HepG2 (cell line): Measurements from ENCODE around the gene USP7. TPM values are rescaled to one million over a fixed set of nuclear protein-coding genes. Genes with fewer than 3 reads are reported as not detected.

Experiments used
- FOXO4 ChIP-seq: sonication (generic); formaldehyde crosslinking; conservative IDR thresholded peaks from 2 replicates; pipeline ENCODE4 v1.8.1; 2023; ENCODE audit warnings: missing genetic modification reagents
- HHEX ChIP-seq: IDR thresholded peaks from 2 replicates; pipeline ENCODE4 v1.6.1; 2016; ENCODE audit warnings: control low read depth
- MAFK ChIP-seq, 2 experiments: IDR thresholded peaks in 1 of 2; conservative IDR thresholded peaks in 1 of 2; 2 replicates each; pipeline ENCODE4 v1.6.1; 2011; ENCODE audit warnings: improper control_type of control experiment in 2 of 2, low read length in 2 of 2
- POLR2AphosphoS5 ChIP-seq: IDR thresholded peaks from 2 replicates; pipeline ENCODE4 v1.6.1; 2012; ENCODE audit warnings: low read depth, low read length
- PRMT3 ChIP-seq: sonication (generic); formaldehyde crosslinking; IDR thresholded peaks from 2 replicates; pipeline ENCODE4 v1.8.1; 2022; ENCODE audit warnings: low read depth, mild to moderate bottlenecking, moderate library complexity, missing genetic modification reagents, borderline replicate concordance
- RNF219 ChIP-seq: sonication (generic); formaldehyde crosslinking; IDR thresholded peaks from 2 replicates; pipeline ENCODE4 v1.5.0; 2020; ENCODE audit warnings: mild to moderate bottlenecking, missing genetic modification reagents
- SNRNP70 ChIP-seq: fragments of 200-400 bp; formaldehyde crosslinking; IDR thresholded peaks from 2 replicates; pipeline ENCODE4 v1.6.1; 2017; ENCODE audit warnings: mild to moderate bottlenecking, low read depth, low read length, moderate library complexity
- SSRP1 ChIP-seq: IDR thresholded peaks from 2 replicates; pipeline ENCODE4 v1.6.1; 2016; ENCODE audit warnings: control low read depth
- STAT5B ChIP-seq: sonication (generic); formaldehyde crosslinking; IDR thresholded peaks from 2 replicates; pipeline ENCODE4 v1.4.0; 2020; ENCODE audit warnings: missing genetic modification reagents
- TEAD3 ChIP-seq: optimal IDR thresholded peaks from 2 replicates; pipeline ENCODE3; 2016; ENCODE audit warnings: borderline replicate concordance
- ZNF20 ChIP-seq: sonication (generic); formaldehyde crosslinking; IDR thresholded peaks from 2 replicates; pipeline ENCODE4 v1.4.0; 2020; ENCODE audit warnings: mild to moderate bottlenecking, moderate library complexity, missing genetic modification reagents
- ZNF382 ChIP-seq: sonication (generic); formaldehyde crosslinking; IDR thresholded peaks from 2 replicates; pipeline ENCODE4 v1.5.0; 2020; ENCODE audit warnings: missing genetic modification reagents, mild to moderate bottlenecking, borderline replicate concordance
- ZNF720 ChIP-seq: sonication (generic); formaldehyde crosslinking; IDR thresholded peaks from 2 replicates; pipeline ENCODE4 v1.4.0; 2020; ENCODE audit warnings: missing genetic modification reagents
- ZSCAN31 ChIP-seq: sonication (generic); formaldehyde crosslinking; IDR thresholded peaks from 2 replicates; pipeline ENCODE4 v1.5.0; 2020; ENCODE audit warnings: low read depth, mild to moderate bottlenecking, missing genetic modification reagents
- polyA plus RNA-seq, 8 experiments: library from polyadenylated mRNA; depleted of rRNA in 3 of 8; stranded (reverse) in 7 of 8; unstranded in 1 of 8; fragments of >200 nt; fragmentation: Illumina TruSeq in 4 of 8; extraction: Trizol in 4 of 8; gene quantifications; 2 replicates each; pipeline versions ENCODE4 v1.2.1 to v1.2.3, GENCODE V29; 2011 to 2016; ENCODE audit warnings: low read depth in 4 of 8, missing spikeins in 1 of 8, mixed read lengths in 1 of 8; ENCODE audit not compliant: insufficient read depth in 1 of 8
- total RNA-seq, 5 experiments: library from RNA; depleted of rRNA; stranded (reverse); fragments of >200 nt; fragmentation: Illumina TruSeq; extraction: Trizol; gene quantifications; 2 replicates each; pipeline ENCODE4 v1.2.3, GENCODE V29; 2016; ENCODE audit warnings: low read depth in 1 of 5
- TF ChIP-seq, protein P1 (sequence below): sonication (generic); formaldehyde crosslinking; IDR thresholded peaks from 2 replicates; pipeline ENCODE4 v1.4.0; 2020; ENCODE audit warnings: missing genetic modification reagents, borderline replicate concordance
- TF ChIP-seq, protein P2 (sequence below): sonication (generic); formaldehyde crosslinking; IDR thresholded peaks from 2 replicates; pipeline ENCODE4 v1.4.0; 2020; ENCODE audit warnings: missing genetic modification reagents

Gene USP7
- total and polyA plus RNA-seq, 2 of the 13 experiments (the other 11 are each of a cell fraction or from before 2014, with no cell fraction given) = 52.5 to 173 TPM

GRCh38 chr16:8959921-8960787 is 3.6 kb downstream of the USP7 start (continued):
- TF ChIP-seq, protein P1, sequence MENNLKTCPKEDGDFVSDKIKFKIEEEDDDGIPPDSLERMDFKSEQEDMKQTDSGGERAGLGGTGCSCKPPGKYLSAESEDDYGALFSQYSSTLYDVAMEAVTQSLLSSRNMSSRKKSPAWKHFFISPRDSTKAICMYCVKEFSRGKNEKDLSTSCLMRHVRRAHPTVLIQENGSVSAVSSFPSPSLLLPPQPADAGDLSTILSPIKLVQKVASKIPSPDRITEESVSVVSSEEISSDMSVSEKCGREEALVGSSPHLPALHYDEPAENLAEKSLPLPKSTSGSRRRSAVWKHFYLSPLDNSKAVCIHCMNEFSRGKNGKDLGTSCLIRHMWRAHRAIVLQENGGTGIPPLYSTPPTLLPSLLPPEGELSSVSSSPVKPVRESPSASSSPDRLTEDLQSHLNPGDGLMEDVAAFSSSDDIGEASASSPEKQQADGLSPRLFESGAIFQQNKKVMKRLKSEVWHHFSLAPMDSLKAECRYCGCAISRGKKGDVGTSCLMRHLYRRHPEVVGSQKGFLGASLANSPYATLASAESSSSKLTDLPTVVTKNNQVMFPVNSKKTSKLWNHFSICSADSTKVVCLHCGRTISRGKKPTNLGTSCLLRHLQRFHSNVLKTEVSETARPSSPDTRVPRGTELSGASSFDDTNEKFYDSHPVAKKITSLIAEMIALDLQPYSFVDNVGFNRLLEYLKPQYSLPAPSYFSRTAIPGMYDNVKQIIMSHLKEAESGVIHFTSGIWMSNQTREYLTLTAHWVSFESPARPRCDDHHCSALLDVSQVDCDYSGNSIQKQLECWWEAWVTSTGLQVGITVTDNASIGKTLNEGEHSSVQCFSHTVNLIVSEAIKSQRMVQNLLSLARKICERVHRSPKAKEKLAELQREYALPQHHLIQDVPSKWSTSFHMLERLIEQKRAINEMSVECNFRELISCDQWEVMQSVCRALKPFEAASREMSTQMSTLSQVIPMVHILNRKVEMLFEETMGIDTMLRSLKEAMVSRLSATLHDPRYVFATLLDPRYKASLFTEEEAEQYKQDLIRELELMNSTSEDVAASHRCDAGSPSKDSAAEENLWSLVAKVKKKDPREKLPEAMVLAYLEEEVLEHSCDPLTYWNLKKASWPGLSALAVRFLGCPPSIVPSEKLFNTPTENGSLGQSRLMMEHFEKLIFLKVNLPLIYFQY (CRISPR knock-in tag) = no peak
- TF ChIP-seq MAFK (conservative IDR thresholded peaks at IDR 0.05 in 1 of 2, IDR thresholded peaks at IDR 0.05 in 1 of 2; ENCODE audit: low read length in 2 of 2) = no peak
- no peak; the same call in 1 of the 2 replicates for TF ChIP-seq SSRP1 (CRISPR knock-in tag)
- peak; percentile 83; the same call in 1 of the 2 replicates for TF ChIP-seq ZSCAN31 (CRISPR knock-in tag)
- TF ChIP-seq POLR2AphosphoS5 = peak; percentile 60; the same call in 1 of the 2 replicates
- TF ChIP-seq FOXO4 (CRISPR knock-in tag) = no peak
- no peak for TF ChIP-seq STAT5B (CRISPR knock-in tag)
- TF ChIP-seq ZNF382 (CRISPR knock-in tag) = no peak
- TF ChIP-seq, protein P2, sequence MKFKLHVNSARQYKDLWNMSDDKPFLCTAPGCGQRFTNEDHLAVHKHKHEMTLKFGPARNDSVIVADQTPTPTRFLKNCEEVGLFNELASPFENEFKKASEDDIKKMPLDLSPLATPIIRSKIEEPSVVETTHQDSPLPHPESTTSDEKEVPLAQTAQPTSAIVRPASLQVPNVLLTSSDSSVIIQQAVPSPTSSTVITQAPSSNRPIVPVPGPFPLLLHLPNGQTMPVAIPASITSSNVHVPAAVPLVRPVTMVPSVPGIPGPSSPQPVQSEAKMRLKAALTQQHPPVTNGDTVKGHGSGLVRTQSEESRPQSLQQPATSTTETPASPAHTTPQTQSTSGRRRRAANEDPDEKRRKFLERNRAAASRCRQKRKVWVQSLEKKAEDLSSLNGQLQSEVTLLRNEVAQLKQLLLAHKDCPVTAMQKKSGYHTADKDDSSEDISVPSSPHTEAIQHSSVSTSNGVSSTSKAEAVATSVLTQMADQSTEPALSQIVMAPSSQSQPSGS = peak; percentile 64; the same call in 1 of the 2 replicates
- TF ChIP-seq TEAD3 (CRISPR knock-in tag) = peak; percentile 89
- TF ChIP-seq ZNF20 (CRISPR knock-in tag) = no peak
- TF ChIP-seq HHEX (CRISPR knock-in tag) = no peak
- TF ChIP-seq ZNF720 (CRISPR knock-in tag) = peak; percentile 54; the same call in 1 of the 2 replicates
- no peak for TF ChIP-seq PRMT3 (CRISPR knock-in tag)
- no peak for TF ChIP-seq RNF219 (CRISPR knock-in tag)
- no peak for TF ChIP-seq SNRNP70
